Measurements from ENCODE around the gene RNF208.

- no peak for TF ChIP-seq MAX (IDR thresholded peaks at IDR 0.05; ENCODE audit: insufficient read depth, insufficient read length)
- no peak for TF ChIP-seq POLR2A (IDR thresholded peaks at IDR 0.05; ENCODE audit: low read depth, low read length)
- no peak for TF ChIP-seq CTCF (IDR thresholded peaks at IDR 0.05; ENCODE audit: extremely low read depth in 1 of 2, insufficient read depth in 1 of 2, low read depth in 1 of 2, low read length in 2 of 2)
- TF ChIP-seq EZH2 (IDR thresholded peaks at IDR 0.05; ENCODE audit: borderline replicate concordance, low read depth, low read length, severe bottlenecking), result no peak
- TF ChIP-seq GATA2 (IDR thresholded peaks at IDR 0.05; ENCODE audit: insufficient read depth, insufficient read length, low read depth, low read length), result no peak
- TF ChIP-seq POLR2AphosphoS5 (IDR thresholded peaks at IDR 0.05; ENCODE audit: insufficient read depth, low read depth, low read length), result no peak
- TF ChIP-seq FOS (IDR thresholded peaks at IDR 0.05; ENCODE audit: borderline replicate concordance, insufficient read depth, low read length), result no peak
- no peak for TF ChIP-seq MYC (IDR thresholded peaks at IDR 0.05; ENCODE audit: low read depth, low read length)
- no peak for TF ChIP-seq JUN (IDR thresholded peaks at IDR 0.05; ENCODE audit: borderline replicate concordance, insufficient read depth, insufficient read length, low read depth)
Observed at GRCh38 chr9:137211532-137211931, 10.5 kb downstream of the RNF208 start.

Measured in endothelial cell of umbilical vein (primary cell).